Caco-2 (cell line): Measurements from ENCODE around the gene USO1. TPM values are rescaled to one million over a fixed set of nuclear protein-coding genes. Genes with fewer than 3 reads are reported as not detected.

Source experiments
- BruUV-seq: library from RNA; stranded (reverse); fragments of 400-500 nt; replicated peaks from 2 replicates; lab custom pipeline; 2021; lab: Mats Ljungman, UMichigan
- CTCF ChIA-PET: fragments of 300-600 bp; sonication (Branson Sonifier 250); formaldehyde crosslinking; loops from one replicate; lab custom pipeline; 2022; ENCODE audit warnings: antibody characterized with exemption; lab: Charles Lee
- POLR2A ChIA-PET: fragments of 300-600 bp; sonication (Branson Sonifier 250); formaldehyde crosslinking; loops from one replicate; lab custom pipeline; 2022; ENCODE audit warnings: antibody characterized with exemption; lab: Charles Lee
- DNase-seq, 2 experiments: peaks; one replicate each; pipeline versions ENCODE4 v3.0.0 to v3.0.0-alpha.2; 2020 to 2022
- H3K27me3 ChIP-seq: replicated peaks from 2 replicates; pipeline ENCODE4 v1.6.0; 2011; ENCODE audit warnings: low read length; ENCODE audit not compliant: control insufficient read depth, insufficient read depth
- H3K36me3 ChIP-seq: 2 replicates; pipeline ENCODE4 v1.5.1; 2011; ENCODE audit warnings: low read length; ENCODE audit not compliant: control insufficient read depth, insufficient read depth
- H3K4me1 ChIP-seq: fragments of 250-450 bp; sonication (Bioruptor Pico); 2 replicates; pipeline ENCODE4 v1.5.1; 2020; ENCODE audit warnings: mild to moderate bottlenecking
- H3K4me3 ChIP-seq: 2 replicates; pipeline ENCODE4 v1.5.1; 2011; ENCODE audit warnings: low read depth, mild to moderate bottlenecking, control low read depth, low read length
- H3K9me3 ChIP-seq: fragments of 250-450 bp; sonication (Bioruptor Pico); 2 replicates; pipeline ENCODE4 v1.5.1; 2020; ENCODE audit warnings: mild to moderate bottlenecking, moderate library complexity
- H3K27ac Mint-ChIP-seq: one replicate; pipeline ENCODE4 v1.8.0; 2022; ENCODE audit warnings: mixed read lengths; ENCODE audit not compliant: unreplicated experiment
- H3K27me3 Mint-ChIP-seq: one replicate; pipeline ENCODE4 v1.8.0; 2022; ENCODE audit warnings: mixed read lengths; ENCODE audit not compliant: insufficient read depth, unreplicated experiment
- H3K36me3 Mint-ChIP-seq: one replicate; pipeline ENCODE4 v1.8.0; 2022; ENCODE audit warnings: mild to moderate bottlenecking, mixed read lengths; ENCODE audit not compliant: insufficient read depth, unreplicated experiment
- H3K4me1 Mint-ChIP-seq: one replicate; pipeline ENCODE4 v1.8.0; 2022; ENCODE audit warnings: low read depth, mixed read lengths; ENCODE audit not compliant: unreplicated experiment
- H3K4me3 Mint-ChIP-seq: one replicate; pipeline ENCODE4 v1.8.0; 2022; ENCODE audit warnings: mild to moderate bottlenecking, moderate library complexity, mixed read lengths; ENCODE audit not compliant: unreplicated experiment
- H3K9me3 Mint-ChIP-seq: one replicate; pipeline ENCODE4 v1.8.0; 2022; ENCODE audit warnings: mixed read lengths; ENCODE audit not compliant: unreplicated experiment
- intact Hi-C: fragments of 100-400 bp; cut with micrococcal nuclease; formaldehyde crosslinking; loops from one replicate; pipeline ENCODE4 v1.10.0; 2022; ENCODE audit not compliant: unreplicated experiment
- total RNA-seq: library from RNA; stranded (reverse); gene quantifications from 2 replicates; pipeline ENCODE4 v1.2.3, GENCODE V29; 2022
- TF ChIP-seq, protein P1 (sequence below), 2 experiments: fragments of 200-600 bp in 1 of 2; IDR thresholded peaks; 1 replicate in 1 of 2; 2 replicates in 1 of 2; pipeline versions ENCODE4 v1.5.1 to v1.8.0; 2011 to 2022; ENCODE audit warnings: antibody characterized with exemption in 1 of 2, control low read depth in 1 of 2, inconsistent platforms in 1 of 2, low read depth in 1 of 2, low read length in 1 of 2, mild to moderate bottlenecking in 1 of 2, moderate library complexity in 1 of 2; ENCODE audit not compliant: insufficient read depth in 1 of 2, severe bottlenecking in 1 of 2, unreplicated experiment in 1 of 2

The USO1 gene
- total RNA-seq, 1 experiment from 2014 or later, result 59.7 TPM

GRCh38 chr4:75821216-75821615 lies 96.8 kb downstream of the USO1 start:
- no peaks in the 10 kb centered on the region for H3K9me3 ChIP-seq
- POLR2A ChIA-PET, result no interaction called here
- intact Hi-C loops, result no loop called here
- H3K27ac Mint-ChIP-seq, result no peak overlapping the region
- no TSS peak for BruUV-seq
- no peaks in the 10 kb centered on the region for H3K4me1 Mint-ChIP-seq
- DNase-seq, result no peak
- H3K27me3 ChIP-seq, result no peaks in the 10 kb centered on the region
- H3K36me3 Mint-ChIP-seq, result peaks cover 2% of the 10 kb centered on the region
- CTCF ChIA-PET, result interaction anchor here (0.7 kb wide), 1 partner anchor 27 kb away, joined by 3 read pairs; no protein-coding TSS in a partner anchor
- H3K4me1 ChIP-seq, result 0 out of 2 replicates have a peak, but pooled peaks cover 6% of the 10 kb centered on the region
- no peaks in the 10 kb centered on the region for H3K27me3 Mint-ChIP-seq
- TF ChIP-seq, protein P1, sequence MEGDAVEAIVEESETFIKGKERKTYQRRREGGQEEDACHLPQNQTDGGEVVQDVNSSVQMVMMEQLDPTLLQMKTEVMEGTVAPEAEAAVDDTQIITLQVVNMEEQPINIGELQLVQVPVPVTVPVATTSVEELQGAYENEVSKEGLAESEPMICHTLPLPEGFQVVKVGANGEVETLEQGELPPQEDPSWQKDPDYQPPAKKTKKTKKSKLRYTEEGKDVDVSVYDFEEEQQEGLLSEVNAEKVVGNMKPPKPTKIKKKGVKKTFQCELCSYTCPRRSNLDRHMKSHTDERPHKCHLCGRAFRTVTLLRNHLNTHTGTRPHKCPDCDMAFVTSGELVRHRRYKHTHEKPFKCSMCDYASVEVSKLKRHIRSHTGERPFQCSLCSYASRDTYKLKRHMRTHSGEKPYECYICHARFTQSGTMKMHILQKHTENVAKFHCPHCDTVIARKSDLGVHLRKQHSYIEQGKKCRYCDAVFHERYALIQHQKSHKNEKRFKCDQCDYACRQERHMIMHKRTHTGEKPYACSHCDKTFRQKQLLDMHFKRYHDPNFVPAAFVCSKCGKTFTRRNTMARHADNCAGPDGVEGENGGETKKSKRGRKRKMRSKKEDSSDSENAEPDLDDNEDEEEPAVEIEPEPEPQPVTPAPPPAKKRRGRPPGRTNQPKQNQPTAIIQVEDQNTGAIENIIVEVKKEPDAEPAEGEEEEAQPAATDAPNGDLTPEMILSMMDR (IDR thresholded peaks at IDR 0.05; ENCODE audit: insufficient read depth in 1 of 2, low read depth in 1 of 2, low read length in 1 of 2, severe bottlenecking in 1 of 2, unreplicated experiment in 1 of 2), result no peak
- H3K4me3 ChIP-seq, result no peak overlapping the region
- H3K4me3 Mint-ChIP-seq, result no peak overlapping the region
- H3K36me3 ChIP-seq, result no peaks in the 10 kb centered on the region
- H3K9me3 Mint-ChIP-seq, result no peaks in the 10 kb centered on the region

DNA sequence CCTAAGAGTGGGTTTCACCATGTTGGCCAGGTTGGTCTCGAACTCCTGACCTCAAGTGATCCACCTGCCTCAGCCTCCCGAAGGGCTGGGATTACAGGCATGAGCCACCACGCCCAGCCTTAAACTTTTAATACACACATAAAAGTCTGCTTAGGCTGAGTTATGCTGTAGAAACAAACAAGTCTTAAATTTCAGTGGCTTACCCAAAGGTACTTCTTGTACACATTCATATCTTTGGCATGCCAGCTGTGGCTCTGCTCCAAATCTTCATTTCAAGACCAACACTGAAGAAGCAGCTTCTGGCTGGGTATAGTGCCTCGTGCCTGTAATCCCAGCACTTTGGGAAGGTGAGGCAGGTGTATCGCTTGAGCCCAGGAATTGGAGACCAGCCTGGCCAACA lies 97.6 kb downstream of the USO1 start:
- no peak overlapping the region for H3K4me3 ChIP-seq

DNA sequence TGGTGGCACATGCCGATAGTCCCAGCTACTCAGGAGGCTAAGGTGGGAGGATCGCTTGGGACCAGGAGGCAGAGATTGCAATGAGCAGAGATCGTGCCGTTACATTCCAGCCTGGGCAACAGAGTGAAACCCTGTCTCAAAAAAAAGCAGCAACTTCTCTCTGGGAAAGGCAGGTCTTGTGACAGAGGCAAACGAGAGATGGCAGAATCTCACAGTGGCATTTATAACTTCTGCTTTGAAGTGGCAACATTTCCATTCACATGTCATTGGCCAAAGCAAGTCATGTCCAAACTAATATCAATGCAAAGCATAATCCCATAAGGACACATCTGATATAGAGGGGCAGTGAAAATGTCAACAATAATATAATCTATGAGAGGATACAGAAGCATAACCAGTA lies 98.0 kb downstream of the USO1 start:
- H3K4me1 ChIP-seq, result 0 out of 2 replicates have a peak, but pooled peaks cover 6% of the 10 kb centered on the region
- BruUV-seq, result no TSS peak
- no peak overlapping the region for H3K27ac Mint-ChIP-seq

More for the DNA sequence above, 97.6 kb downstream of the USO1 start:
- Mint-ChIP-seq H3K4me3 (no peak overlapping the region), H3K36me3 (no peaks in the 10 kb centered on the region), H3K4me1 (no peaks in the 10 kb centered on the region), H3K27ac (no peak overlapping the region), H3K27me3 (no peaks in the 10 kb centered on the region), H3K9me3 (no peaks in the 10 kb centered on the region)
- H3K4me1 ChIP-seq, result 0 out of 2 replicates have a peak, but pooled peaks cover 6% of the 10 kb centered on the region
- TF ChIP-seq, protein P1 (IDR thresholded peaks at IDR 0.05; ENCODE audit: insufficient read depth in 1 of 2, low read depth in 1 of 2, low read length in 1 of 2, severe bottlenecking in 1 of 2, unreplicated experiment in 1 of 2), result no peak
- no peak for DNase-seq
- BruUV-seq, result no TSS peak
- ChIA-PET CTCF (no interaction called here), POLR2A (no interaction called here)
- no peaks in the 10 kb centered on the region for H3K9me3 ChIP-seq
- intact Hi-C loops, result no loop called here
- no peaks in the 10 kb centered on the region for H3K36me3 ChIP-seq
- H3K27me3 ChIP-seq, result no peaks in the 10 kb centered on the region

More for the DNA sequence above, 98.0 kb downstream of the USO1 start:
- DNase-seq, result no peak
- no peaks in the 10 kb centered on the region for H3K4me1 Mint-ChIP-seq
- TF ChIP-seq, protein P1 (IDR thresholded peaks at IDR 0.05; ENCODE audit: insufficient read depth in 1 of 2, low read depth in 1 of 2, low read length in 1 of 2, severe bottlenecking in 1 of 2, unreplicated experiment in 1 of 2), result no peak
- no peak overlapping the region for H3K4me3 Mint-ChIP-seq
- no peaks in the 10 kb centered on the region for H3K27me3 Mint-ChIP-seq
- Histone ChIP-seq H3K9me3 (no peaks in the 10 kb centered on the region), H3K36me3 (no peaks in the 10 kb centered on the region), H3K4me3 (no peak overlapping the region), H3K27me3 (no peaks in the 10 kb centered on the region)
- CTCF ChIA-PET, result no interaction called here
- no peaks in the 10 kb centered on the region for H3K9me3 Mint-ChIP-seq
- no peaks in the 10 kb centered on the region for H3K36me3 Mint-ChIP-seq
- intact Hi-C loops, result no loop called here
- POLR2A ChIA-PET, result no interaction called here
